HepG2 (cell line): ENCODE results near the gene PDS5B. TPM values are rescaled to one million over a fixed set of nuclear protein-coding genes. Genes with fewer than 3 reads are reported as not detected.

Experiments
- ATAC-seq: fragments of 200-7000 bp; cut with Tn5 transposase; 3 replicates; pipeline ENCODE4 v1.9.1; 2020; ENCODE audit warnings: mild to moderate bottlenecking, moderate library complexity
- BruUV-seq: library from RNA; stranded (reverse); fragments of 400-500 nt; replicated peaks from 2 replicates; lab custom pipeline; 2021; lab: Mats Ljungman, UMichigan
- CTCF ChIA-PET: fragments of 300-600 bp; formaldehyde crosslinking; extraction: SDS; loops from one replicate; lab custom pipeline; 2021; ENCODE audit warnings: low total read pairs, inconsistent platforms, low intra/inter-chr PET ratio; lab: Yijun Ruan, JAX
- POLR2A ChIA-PET: fragments of 350-600 bp; sonication (Branson Sonifier 250); formaldehyde crosslinking; loops from one replicate; lab custom pipeline; 2020; ENCODE audit warnings: antibody characterized with exemption, inconsistent platforms; lab: Yijun Ruan, JAX
- DNase-seq: peaks from one replicate; pipeline ENCODE4 v3.0.0-alpha.2; 2015; ENCODE audit warnings: low spot score
- FAIRE-seq: peaks from 3 replicates; lab custom pipeline; 2011; peaks lifted over from hg19 to GRCh38; lab: Jason Lieb, UNC
- H2AFZ ChIP-seq: one replicate; pipeline ENCODE4 v1.6.1; 2011; ENCODE audit warnings: low read length, inconsistent platforms
- H3K27ac ChIP-seq: fragments of 300-600 bp; 3 replicates; pipeline ENCODE4 v1.8.0; 2011; ENCODE audit warnings: mixed run types, mild to moderate bottlenecking, mixed read lengths, low read length, inconsistent platforms; ENCODE audit not compliant: insufficient read depth; ENCODE audit errors: extremely low read length
- H3K27me3 ChIP-seq, 2 experiments: fragments of 200-600 bp in 1 of 2; 2 replicates in 1 of 2; 3 replicates in 1 of 2; pipeline versions ENCODE4 v1.6.0 to v1.8.0; 2011; ENCODE audit warnings: low read length in 2 of 2, mild to moderate bottlenecking in 2 of 2, moderate library complexity in 2 of 2, inconsistent platforms in 1 of 2; ENCODE audit not compliant: insufficient read depth in 2 of 2, control insufficient read depth in 1 of 2
- H3K36me3 ChIP-seq, 2 experiments: fragments of 200-600 bp in 1 of 2; replicated peaks in 1 of 2; 2 replicates in 1 of 2; 3 replicates in 1 of 2; pipeline versions ENCODE4 v1.5.1 to v1.8.0; 2011; ENCODE audit warnings: low read length in 2 of 2, inconsistent platforms in 1 of 2; ENCODE audit not compliant: insufficient read depth in 2 of 2, control insufficient read depth in 1 of 2
- H3K4me1 ChIP-seq: 2 replicates; pipeline ENCODE4 v1.5.1; 2012; ENCODE audit warnings: low read length, inconsistent platforms; ENCODE audit not compliant: insufficient read depth
- H3K4me2 ChIP-seq: 2 replicates; pipeline ENCODE4 v1.6.0; 2011; ENCODE audit warnings: low read depth, low read length, inconsistent platforms
- H3K4me3 ChIP-seq, 3 experiments: fragments of 200-600 bp in 1 of 3; sonication (generic), shearing (Covaris generic) in 1 of 3; replicated peaks in 1 of 3; 2 replicates each; pipeline ENCODE4 v1.5.1; 2011 to 2016; ENCODE audit warnings: low read length in 3 of 3, inconsistent platforms in 2 of 3, low read depth in 2 of 3, mild to moderate bottlenecking in 2 of 3, control low read depth in 1 of 3, mixed read lengths in 1 of 3; ENCODE audit not compliant: insufficient read depth in 1 of 3
- H3K79me2 ChIP-seq: one replicate; pipeline ENCODE4 v1.6.1; 2011; ENCODE audit warnings: low read length, inconsistent platforms; ENCODE audit not compliant: insufficient read depth
- H3K9ac ChIP-seq: 2 replicates; pipeline ENCODE4 v1.6.0; 2011; ENCODE audit warnings: mild to moderate bottlenecking, low read depth, low read length, inconsistent platforms; ENCODE audit not compliant: insufficient read depth
- H3K9me3 ChIP-seq: 2 replicates; pipeline ENCODE4 v1.5.1; 2012; ENCODE audit warnings: mild to moderate bottlenecking, low read length
- H4K20me1 ChIP-seq: 2 replicates; pipeline ENCODE4 v1.6.0; 2011; ENCODE audit warnings: inconsistent platforms, mild to moderate bottlenecking, low read length, moderate library complexity; ENCODE audit not compliant: insufficient read depth
- AGO1 ChIP-seq: fragments of 200-400 bp; formaldehyde crosslinking; IDR thresholded peaks from 2 replicates; pipeline ENCODE4 v1.6.1; 2017; ENCODE audit warnings: mild to moderate bottlenecking, low read depth, low read length, moderate library complexity; ENCODE audit not compliant: poor library complexity, severe bottlenecking
- ARID5B ChIP-seq: IDR thresholded peaks from 2 replicates; pipeline ENCODE4 v1.4.0; 2020; ENCODE audit warnings: mild to moderate bottlenecking, missing genetic modification reagents
- DMAP1 ChIP-seq: IDR thresholded peaks from 2 replicates; pipeline ENCODE4 v1.6.1; 2016
- JUNB ChIP-seq: sonication (generic); formaldehyde crosslinking; IDR thresholded peaks from 2 replicates; pipeline ENCODE4 v1.8.0; 2022; ENCODE audit warnings: missing genetic modification reagents, mild to moderate bottlenecking, borderline replicate concordance
- MLLT10 ChIP-seq: sonication (generic); formaldehyde crosslinking; IDR thresholded peaks from 2 replicates; pipeline ENCODE4 v1.4.0; 2020; ENCODE audit warnings: missing genetic modification reagents
- MXD1 ChIP-seq: sonication (generic); formaldehyde crosslinking; IDR thresholded peaks from 2 replicates; pipeline ENCODE4 v1.4.0; 2020; ENCODE audit warnings: mild to moderate bottlenecking, missing genetic modification reagents
- NFKB2 ChIP-seq: sonication (generic); formaldehyde crosslinking; IDR thresholded peaks from 2 replicates; pipeline ENCODE4 v1.4.0; 2020; ENCODE audit warnings: missing genetic modification reagents, borderline replicate concordance
- PHF5A ChIP-seq: IDR thresholded peaks from one replicate; pipeline ENCODE4 v1.6.1; 2018; ENCODE audit warnings: low read depth, missing genetic modification reagents; ENCODE audit not compliant: unreplicated experiment
- RBM22 ChIP-seq: fragments of 200-400 bp; formaldehyde crosslinking; optimal IDR thresholded peaks from 2 replicates; pipeline ENCODE3; 2017; ENCODE audit warnings: mild to moderate bottlenecking, low read length, moderate library complexity
- SOX6 ChIP-seq, 2 experiments: fragments of 450-650 bp in 1 of 2; sonication (generic) in 1 of 2; formaldehyde crosslinking in 1 of 2; IDR thresholded peaks; 2 replicates each; pipeline versions ENCODE4 v1.4.0 to v1.6.1; 2017 to 2020; ENCODE audit warnings: antibody characterized with exemption in 1 of 2, mild to moderate bottlenecking in 1 of 2, missing genetic modification reagents in 1 of 2
- XRCC5 ChIP-seq: fragments of 200-400 bp; formaldehyde crosslinking; optimal IDR thresholded peaks from 2 replicates; pipeline ENCODE3; 2017; ENCODE audit warnings: mild to moderate bottlenecking, low read length
- ZBTB21 ChIP-seq: sonication (generic); formaldehyde crosslinking; IDR thresholded peaks from 2 replicates; pipeline ENCODE4 v1.4.0; 2020; ENCODE audit warnings: missing genetic modification reagents
- ZNF431 ChIP-seq: sonication (generic); formaldehyde crosslinking; IDR thresholded peaks from 2 replicates; pipeline ENCODE4 v1.9.0; 2022; ENCODE audit warnings: missing genetic modification reagents, low read depth, mild to moderate bottlenecking, borderline replicate concordance
- ZNF567 ChIP-seq: sonication (generic); formaldehyde crosslinking; IDR thresholded peaks from 2 replicates; pipeline ENCODE4 v1.8.1; 2023; ENCODE audit warnings: mild to moderate bottlenecking, missing genetic modification reagents, borderline replicate concordance
- ZNF572 ChIP-seq: sonication (generic); formaldehyde crosslinking; IDR thresholded peaks from 2 replicates; pipeline ENCODE4 v1.5.1; 2020; ENCODE audit warnings: mild to moderate bottlenecking, missing genetic modification reagents
- ZNF607 ChIP-seq: sonication (generic); formaldehyde crosslinking; IDR thresholded peaks from 2 replicates; pipeline ENCODE4 v1.5.1; 2020; ENCODE audit warnings: missing genetic modification reagents, mild to moderate bottlenecking, borderline replicate concordance
- WGBS: methylation state at CpG from one replicate; pipeline ENCODE4 v1.1.6; 2017; ENCODE audit warnings: low lambda C conversion rate; 5-methylcytosine and 5-hydroxymethylcytosine counted together
- in situ Hi-C: cut with HindIII; loops from 2 replicates; pipeline ENCODE4 v1.10.0; 2017; ENCODE audit warnings: low pct_unique_long_range_greater_than_20kb; ENCODE audit not compliant: extremely low pct_ligation_motif_present
- intact Hi-C: fragments of 100-400 bp; cut with micrococcal nuclease; formaldehyde crosslinking; loops from one replicate; pipeline ENCODE4 v1.10.0; 2022; ENCODE audit not compliant: unreplicated experiment
- polyA plus RNA-seq, 8 experiments: library from polyadenylated mRNA; depleted of rRNA in 3 of 8; stranded (reverse) in 7 of 8; unstranded in 1 of 8; fragments of >200 nt; fragmentation: Illumina TruSeq in 4 of 8; extraction: Trizol in 4 of 8; gene quantifications; 2 replicates each; pipeline versions ENCODE4 v1.2.1 to v1.2.3, GENCODE V29; 2011 to 2016; ENCODE audit warnings: low read depth in 4 of 8, missing spikeins in 1 of 8, mixed read lengths in 1 of 8; ENCODE audit not compliant: insufficient read depth in 1 of 8
- total RNA-seq, 5 experiments: library from RNA; depleted of rRNA; stranded (reverse); fragments of >200 nt; fragmentation: Illumina TruSeq; extraction: Trizol; gene quantifications; 2 replicates each; pipeline ENCODE4 v1.2.3, GENCODE V29; 2016; ENCODE audit warnings: low read depth in 1 of 5
- TF ChIP-seq, protein P1 (sequence below): sonication (generic); formaldehyde crosslinking; IDR thresholded peaks from 2 replicates; pipeline ENCODE4 v1.5.0; 2020; ENCODE audit warnings: missing genetic modification reagents, mild to moderate bottlenecking, borderline replicate concordance

PDS5B gene
- total and polyA plus RNA-seq, 2 of the 13 experiments (the other 11 are each of a cell fraction or from before 2014, with no cell fraction given), result 5.8 to 24.6 TPM

DNA sequence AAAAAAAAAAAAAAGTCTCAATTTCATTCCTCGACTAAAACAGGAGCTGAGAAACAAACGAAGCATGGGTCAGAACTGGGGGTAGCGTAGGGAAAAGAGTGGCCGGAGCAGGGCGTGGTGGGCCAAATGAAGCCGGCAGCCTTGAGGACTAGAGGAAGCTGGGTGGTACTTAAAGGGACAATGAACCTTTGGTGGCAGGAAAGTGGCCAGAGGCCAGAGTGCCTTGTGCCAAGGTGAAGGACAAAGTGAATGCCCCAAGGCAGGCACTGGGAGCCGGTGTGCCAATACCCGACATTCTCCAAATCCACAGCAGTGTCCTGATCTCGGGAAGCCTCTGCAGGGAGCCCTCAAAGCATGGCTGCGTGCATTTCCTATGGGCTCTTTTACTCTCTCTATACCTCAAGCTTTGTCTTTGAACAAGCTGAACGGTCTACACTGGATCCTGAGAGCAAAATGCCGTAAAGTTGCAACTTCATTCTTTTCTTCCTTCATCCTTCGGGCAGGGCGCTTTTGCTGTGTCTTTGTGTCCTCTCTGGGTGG lies 235.0 kb downstream of the PDS5B start:
- H3K36me3 ChIP-seq, result no peaks in the 10 kb centered on the region
- intact Hi-C loops (no loop called here), in situ Hi-C loops (no loop called here)
- FAIRE-seq (no peak), DNase-seq (no peak), ATAC-seq (no peak; the same call in 2 of the 3 replicates)
- H3K27ac ChIP-seq, result no peak overlapping the region
- 57% methylated on average over 11 of the region's 14 CpGs for WGBS
- BruUV-seq, result no TSS peak
- H3K79me2 ChIP-seq, result no peaks in the 10 kb centered on the region
- no peak overlapping the region for H2AFZ ChIP-seq
- H3K4me3 ChIP-seq, result no peak overlapping the region
- no peaks in the 10 kb centered on the region for H4K20me1 ChIP-seq
- peaks cover 0 to 12% of the 10 kb centered on the region in 2 experiments; a peak in 3 of 5 replicates for H3K27me3 ChIP-seq
- H3K9ac ChIP-seq, result no peak overlapping the region
- ChIA-PET CTCF (no interaction called here), POLR2A (no interaction called here)
- H3K4me1 ChIP-seq, result peaks cover 7% of the 10 kb centered on the region; the same call in 1 of the 2 replicates
- H3K4me2 ChIP-seq, result no peak overlapping the region
- no peaks in the 10 kb centered on the region for H3K9me3 ChIP-seq
- TF ChIP-seq ZBTB21 (CRISPR knock-in tag) (no peak), ZNF431 (CRISPR knock-in tag) (no peak), RBM22 (no peak), ZNF607 (CRISPR knock-in tag) (no peak), JUNB (CRISPR knock-in tag) (no peak), DMAP1 (CRISPR knock-in tag) (no peak), SOX6 (IDR thresholded peaks at IDR 0.05) (no peak), SOX6 (CRISPR knock-in tag; IDR thresholded peaks at IDR 0.05) (no peak), MXD1 (CRISPR knock-in tag) (no peak), MLLT10 (no peak), NFKB2 (CRISPR knock-in tag) (no peak), XRCC5 (no peak), ZNF567 (CRISPR knock-in tag) (no peak), AGO1 (no peak), PHF5A (CRISPR knock-in tag) (no peak), ARID5B (CRISPR knock-in tag) (no peak), ZNF572 (CRISPR knock-in tag) (no peak)
- TF ChIP-seq, protein P1, sequence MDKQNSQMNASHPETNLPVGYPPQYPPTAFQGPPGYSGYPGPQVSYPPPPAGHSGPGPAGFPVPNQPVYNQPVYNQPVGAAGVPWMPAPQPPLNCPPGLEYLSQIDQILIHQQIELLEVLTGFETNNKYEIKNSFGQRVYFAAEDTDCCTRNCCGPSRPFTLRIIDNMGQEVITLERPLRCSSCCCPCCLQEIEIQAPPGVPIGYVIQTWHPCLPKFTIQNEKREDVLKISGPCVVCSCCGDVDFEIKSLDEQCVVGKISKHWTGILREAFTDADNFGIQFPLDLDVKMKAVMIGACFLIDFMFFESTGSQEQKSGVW (CRISPR knock-in tag), result no peak
